ENCODE measurements around the gene CDYL2.
A peak's percentile ranks its signal among the peaks of the same experiment; 100 is the strongest.

CDYL2 gene

DNA sequence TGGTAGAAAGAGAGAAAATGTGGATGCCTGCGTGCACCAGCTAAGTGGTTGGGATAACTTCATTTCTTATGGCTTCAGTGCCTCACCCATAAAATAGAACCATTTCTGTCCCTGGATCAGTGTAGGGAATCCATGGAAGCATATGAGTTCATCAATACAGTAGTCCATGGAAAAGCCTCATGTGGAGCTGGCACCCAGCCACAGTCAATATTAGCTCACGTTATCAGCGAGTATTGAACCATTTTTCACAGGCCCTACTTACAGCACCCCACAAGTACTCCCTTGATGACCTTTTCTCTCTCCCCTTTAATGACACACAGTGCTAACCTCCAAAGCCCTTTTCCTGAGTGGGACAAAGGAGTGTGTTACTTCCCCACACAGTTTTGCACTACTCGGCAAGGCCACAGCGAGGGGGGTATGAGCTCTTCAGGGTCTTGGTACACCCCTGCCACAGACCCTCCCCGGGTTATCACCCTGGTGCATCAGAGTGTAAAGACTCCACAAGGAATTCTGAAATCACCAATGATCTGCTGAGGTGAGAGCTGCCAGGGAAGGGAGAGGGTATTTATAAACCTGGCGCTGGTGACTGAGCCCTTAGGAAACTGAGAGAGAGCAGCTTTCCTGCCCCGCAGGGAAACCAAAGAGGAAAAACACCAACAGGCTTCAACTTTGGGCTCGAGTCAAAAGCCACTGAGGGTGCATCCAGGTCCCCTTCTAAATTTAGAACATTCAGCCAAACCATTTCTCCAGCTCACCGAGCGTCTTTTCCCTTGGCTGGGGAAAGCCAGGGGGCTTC, 226.7 kb downstream of the CDYL2 start:
- TF ChIP-seq, protein P1, sequence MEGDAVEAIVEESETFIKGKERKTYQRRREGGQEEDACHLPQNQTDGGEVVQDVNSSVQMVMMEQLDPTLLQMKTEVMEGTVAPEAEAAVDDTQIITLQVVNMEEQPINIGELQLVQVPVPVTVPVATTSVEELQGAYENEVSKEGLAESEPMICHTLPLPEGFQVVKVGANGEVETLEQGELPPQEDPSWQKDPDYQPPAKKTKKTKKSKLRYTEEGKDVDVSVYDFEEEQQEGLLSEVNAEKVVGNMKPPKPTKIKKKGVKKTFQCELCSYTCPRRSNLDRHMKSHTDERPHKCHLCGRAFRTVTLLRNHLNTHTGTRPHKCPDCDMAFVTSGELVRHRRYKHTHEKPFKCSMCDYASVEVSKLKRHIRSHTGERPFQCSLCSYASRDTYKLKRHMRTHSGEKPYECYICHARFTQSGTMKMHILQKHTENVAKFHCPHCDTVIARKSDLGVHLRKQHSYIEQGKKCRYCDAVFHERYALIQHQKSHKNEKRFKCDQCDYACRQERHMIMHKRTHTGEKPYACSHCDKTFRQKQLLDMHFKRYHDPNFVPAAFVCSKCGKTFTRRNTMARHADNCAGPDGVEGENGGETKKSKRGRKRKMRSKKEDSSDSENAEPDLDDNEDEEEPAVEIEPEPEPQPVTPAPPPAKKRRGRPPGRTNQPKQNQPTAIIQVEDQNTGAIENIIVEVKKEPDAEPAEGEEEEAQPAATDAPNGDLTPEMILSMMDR (IDR thresholded peaks at IDR 0.05; ENCODE audit: insufficient read depth, low read depth, low read length, missing control alignments): no peak
- H3K4me3 ChIP-seq (ENCODE audit: low read depth, low read length): no peak overlapping the region
- DNase-seq (ENCODE audit: low read depth): no peak

DNA sequence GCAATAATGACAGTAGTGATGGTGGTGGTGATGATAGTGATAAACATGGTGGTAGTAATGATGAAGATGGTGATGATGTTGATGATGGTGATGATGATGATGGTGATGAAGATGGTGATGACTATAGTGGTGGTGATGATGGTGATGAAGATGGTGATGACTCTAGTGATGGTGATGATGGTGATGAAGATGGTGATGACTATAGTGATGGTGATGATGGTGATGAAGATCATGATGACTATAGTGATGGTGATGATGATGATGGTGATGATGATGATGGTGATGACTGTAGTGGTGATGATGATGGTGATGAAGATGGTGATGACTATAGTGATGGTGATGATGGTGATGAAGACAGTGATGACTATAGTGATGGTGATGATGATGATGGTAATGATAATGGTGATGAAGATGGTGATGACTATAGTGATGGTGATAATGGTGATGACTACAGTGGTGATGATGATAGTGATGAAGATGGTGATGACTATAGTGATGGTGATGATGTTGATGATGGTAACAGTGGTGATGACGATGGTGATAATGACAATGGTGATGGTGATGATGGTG, 228.0 kb downstream of the CDYL2 start:
- no peak for DNase-seq (ENCODE audit: low read depth)

DNA sequence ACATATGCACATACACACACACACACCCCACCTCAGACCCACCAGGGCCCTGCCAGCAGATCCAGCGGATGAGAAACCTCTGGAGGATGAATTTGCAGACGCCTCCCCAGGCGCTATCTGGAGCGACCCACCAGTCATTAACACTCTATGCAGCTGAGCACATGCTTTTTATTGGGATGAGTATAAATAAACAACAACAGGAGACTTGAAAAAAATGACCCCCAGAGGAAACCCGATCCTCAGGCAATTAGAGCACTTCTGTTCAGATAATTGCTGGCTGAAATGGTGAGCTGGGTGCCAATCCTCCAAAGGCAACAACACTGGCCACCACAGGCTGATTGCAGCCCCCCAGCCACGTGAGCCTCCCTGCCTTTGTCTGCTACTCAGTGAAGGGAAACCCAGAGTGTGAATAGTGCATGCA, 230.7 kb downstream of the CDYL2 start:
- TF ChIP-seq, protein P1 (IDR thresholded peaks at IDR 0.05; ENCODE audit: insufficient read depth, low read depth, low read length, missing control alignments): no peak
- no peak overlapping the region for H3K4me3 ChIP-seq (ENCODE audit: low read depth, low read length)
- no peak for DNase-seq (ENCODE audit: low read depth)

More for the DNA sequence above, 228.0 kb downstream of the CDYL2 start:
- TF ChIP-seq, protein P1 (IDR thresholded peaks at IDR 0.05; ENCODE audit: insufficient read depth, low read depth, low read length, missing control alignments): no peak
- H3K4me3 ChIP-seq (ENCODE audit: low read depth, low read length): no peak overlapping the region

DNA sequence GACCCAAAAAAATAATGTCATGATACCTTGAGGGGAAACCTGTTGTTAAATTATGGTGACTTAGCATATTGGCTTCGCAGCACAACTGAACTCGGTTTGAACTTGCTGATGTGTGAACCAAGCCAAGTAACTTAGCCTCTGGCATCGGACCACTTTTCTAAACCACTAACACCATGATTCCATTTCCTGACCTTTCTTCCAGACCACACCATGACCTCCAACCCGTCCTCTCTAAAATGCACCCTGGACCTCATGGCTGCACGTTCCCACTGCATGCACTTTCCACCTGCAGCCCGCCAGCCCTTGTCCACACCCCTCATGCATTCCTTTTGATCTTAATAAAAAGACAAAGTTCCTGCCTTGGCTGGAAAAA, 234.3 kb downstream of the CDYL2 start:
- TF ChIP-seq, protein P1 (IDR thresholded peaks at IDR 0.05; ENCODE audit: insufficient read depth, low read depth, low read length, missing control alignments): no peak
- H3K4me3 ChIP-seq (ENCODE audit: low read depth, low read length): no peak overlapping the region
- no peak for DNase-seq (ENCODE audit: low read depth)

DNA sequence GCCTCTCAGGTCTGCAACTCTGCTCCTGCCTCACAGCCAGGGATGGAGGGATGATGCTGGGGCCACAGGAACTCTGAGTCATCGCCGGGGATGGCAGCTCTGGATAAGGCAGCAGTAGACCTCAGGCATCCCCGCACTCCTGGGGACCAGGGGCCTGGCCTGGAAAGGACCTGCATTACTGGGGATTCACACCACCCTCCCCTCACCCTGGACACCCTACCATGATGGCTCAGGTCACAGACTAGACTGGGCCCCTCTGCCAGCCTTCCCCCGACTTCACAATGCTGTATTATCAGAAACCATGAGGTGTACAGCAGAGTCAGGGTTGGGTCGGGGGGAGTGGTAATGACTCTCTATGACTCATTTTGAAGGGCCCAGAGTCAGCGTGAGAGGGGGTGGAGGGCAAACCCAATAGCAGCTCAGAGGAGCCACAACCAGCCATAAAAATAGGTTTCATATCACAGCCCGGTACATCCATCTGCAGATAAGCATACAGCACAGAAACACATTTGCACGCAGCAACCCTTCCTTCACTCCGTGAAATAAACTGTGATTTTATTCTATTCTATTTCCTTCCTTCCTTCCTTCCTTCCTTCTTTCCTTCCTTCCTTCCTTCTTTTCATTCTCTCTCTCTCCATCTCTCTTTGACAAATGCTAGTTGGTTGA, 234.8 kb downstream of the CDYL2 start:
- DNase-seq (ENCODE audit: low read depth): peak; percentile 47

DNA sequence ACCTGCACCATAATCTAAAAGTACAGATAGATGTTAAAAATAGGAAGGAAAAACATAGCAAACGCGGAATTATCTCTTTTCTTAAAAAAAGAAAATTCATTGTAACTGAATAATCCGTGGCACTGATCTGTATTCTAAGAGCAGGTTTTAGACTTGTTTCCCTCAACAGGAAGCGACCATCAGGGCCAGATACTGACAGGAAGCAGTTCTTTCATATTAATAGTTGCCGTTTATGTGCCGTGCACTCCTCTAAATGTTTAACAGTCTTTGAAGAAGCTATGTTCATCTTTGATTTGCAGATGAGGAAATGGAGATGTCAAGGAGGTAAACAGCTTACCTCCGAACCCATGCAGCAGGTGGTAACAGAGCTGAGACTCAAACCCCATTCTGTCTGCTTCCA, 240.0 kb downstream of the CDYL2 start:
- H3K4me3 ChIP-seq (ENCODE audit: low read depth, low read length): no peak overlapping the region
- peak; percentile 21 for DNase-seq (ENCODE audit: low read depth)
- TF ChIP-seq, protein P1 (IDR thresholded peaks at IDR 0.05; ENCODE audit: insufficient read depth, low read depth, low read length, missing control alignments): no peak

More for the DNA sequence above, 234.8 kb downstream of the CDYL2 start:
- no peak overlapping the region for H3K4me3 ChIP-seq (ENCODE audit: low read depth, low read length)
- TF ChIP-seq, protein P1 (IDR thresholded peaks at IDR 0.05; ENCODE audit: insufficient read depth, low read depth, low read length, missing control alignments): no peak
